DLD1 (cell line): ENCODE measurements around the gene ABTB2.

ENCODE experiments used
- in situ Hi-C: cut with HindIII; loops from 2 replicates; pipeline ENCODE4 v1.10.0; 2017; ENCODE audit warnings: low sequenced_read_pairs

Gene ABTB2

GRCh38 chr11:34267013-34267412 is 90.8 kb downstream of the ABTB2 start:
- in situ Hi-C loops = loop anchor here (10.0 kb wide), 1 partner anchor 82 kb away; no protein-coding TSS in a partner anchor

DNA sequence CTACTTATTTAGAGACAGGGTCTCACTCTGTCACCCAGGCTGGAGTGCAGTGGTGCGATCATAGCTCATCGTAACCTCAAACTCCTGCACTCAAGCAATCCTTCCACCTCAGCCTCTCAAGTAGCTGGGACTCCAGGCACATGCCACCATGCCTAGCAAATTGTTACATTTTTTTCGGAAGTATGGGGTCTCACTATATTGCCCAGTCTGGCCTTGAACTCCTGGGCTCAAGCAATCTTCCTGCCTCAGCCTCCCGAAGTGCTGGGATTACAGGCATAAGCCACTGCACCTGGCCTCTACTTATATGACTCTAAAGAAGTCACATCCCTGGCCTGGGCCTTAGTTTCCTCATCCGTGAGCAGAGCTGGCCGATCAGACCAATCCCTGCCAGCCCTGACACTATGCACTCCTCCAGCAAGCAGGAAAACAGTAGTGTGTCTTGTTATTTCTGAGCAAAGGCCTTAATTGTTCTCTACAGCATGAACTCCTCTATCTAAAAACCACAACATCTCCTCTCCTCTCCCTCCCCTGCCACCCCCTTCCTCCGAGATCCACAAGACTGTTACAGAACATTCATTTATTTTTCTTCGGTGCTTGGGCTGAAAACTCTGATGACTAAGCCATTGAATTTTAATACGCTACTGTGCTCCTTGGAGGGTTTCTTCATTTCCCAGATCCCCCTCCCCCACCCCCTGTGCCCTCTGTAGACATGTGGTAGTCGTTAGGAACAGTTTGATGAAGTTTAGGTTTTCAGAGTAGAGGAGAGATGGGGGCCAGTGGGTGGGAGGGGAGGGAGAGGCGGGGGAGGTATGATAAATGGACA is 91.5 kb downstream of the ABTB2 start:
- in situ Hi-C loops = loop anchor here (10.0 kb wide), 1 partner anchor 82 kb away; no protein-coding TSS in a partner anchor

GRCh38 chr11:34264303-34265110 is 93.3 kb downstream of the ABTB2 start:
- in situ Hi-C loops = loop anchor here (10.0 kb wide), 1 partner anchor 80 kb away; no protein-coding TSS in a partner anchor

- in situ Hi-C loops = loop anchor here (10.0 kb wide), 1 partner anchor 79 kb away; no protein-coding TSS in a partner anchor
These were observed 94.2 kb downstream of the ABTB2 start for GRCh38 chr11:34263441-34264091.

- in situ Hi-C loops = loop anchor here (10.0 kb wide), 1 partner anchor 78 kb away; no protein-coding TSS in a partner anchor
These were observed 95.2 kb downstream of the ABTB2 start for GRCh38 chr11:34262531-34263081.

GRCh38 chr11:34261820-34262219 is 96.0 kb downstream of the ABTB2 start:
- in situ Hi-C loops = loop anchor here (10.0 kb wide), 1 partner anchor 77 kb away; no protein-coding TSS in a partner anchor

DNA sequence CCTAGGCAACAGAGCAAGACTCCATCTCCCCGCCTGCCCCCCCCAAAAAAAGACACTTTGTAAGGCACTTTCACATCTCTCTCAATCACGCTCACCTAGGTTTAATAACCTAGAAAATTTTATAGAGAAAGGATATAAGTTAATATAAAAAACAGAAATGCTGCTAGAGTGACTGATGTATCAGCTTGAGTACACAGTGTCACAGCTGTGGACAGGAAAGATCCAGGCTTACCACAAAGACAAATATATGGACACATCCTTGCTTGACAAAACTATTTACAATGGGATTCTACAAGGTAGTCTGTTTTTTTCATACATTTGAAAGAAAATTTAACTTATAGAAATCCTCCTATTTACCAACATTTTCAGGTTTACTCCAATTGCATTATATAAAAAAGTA is 96.7 kb downstream of the ABTB2 start:
- in situ Hi-C loops = loop anchor here (10.0 kb wide), 1 partner anchor 76 kb away; no protein-coding TSS in a partner anchor

- in situ Hi-C loops = loop anchor here (10.0 kb wide), 1 partner anchor 75 kb away; no protein-coding TSS in a partner anchor
These were observed 97.7 kb downstream of the ABTB2 start for GRCh38 chr11:34260072-34260575.

- in situ Hi-C loops = no loop called here
These were observed 98.7 kb downstream of the ABTB2 start for GRCh38 chr11:34259087-34259486.

DNA sequence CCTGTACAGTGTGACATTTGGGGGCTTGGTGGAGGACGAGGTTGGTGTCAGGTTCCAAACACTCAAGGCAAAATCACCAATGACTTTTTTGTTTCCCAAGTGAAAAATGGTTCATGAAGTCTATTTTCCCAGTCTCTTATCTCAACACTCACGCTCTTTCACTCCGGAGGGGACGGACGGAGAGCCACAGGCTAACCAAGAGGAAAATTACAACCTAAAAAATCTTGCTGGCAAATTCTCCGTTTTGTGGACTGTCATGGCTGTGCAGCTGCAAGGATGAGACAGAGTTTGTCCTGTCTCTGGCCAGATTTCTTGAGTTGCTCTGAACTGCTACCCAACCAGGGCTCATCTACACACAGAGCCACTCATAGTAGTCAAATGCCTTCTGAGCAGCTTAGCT is 101.2 kb downstream of the ABTB2 start:
- in situ Hi-C loops = no loop called here

- in situ Hi-C loops = no loop called here
These were observed 101.7 kb downstream of the ABTB2 start for GRCh38 chr11:34256150-34256549.

DNA sequence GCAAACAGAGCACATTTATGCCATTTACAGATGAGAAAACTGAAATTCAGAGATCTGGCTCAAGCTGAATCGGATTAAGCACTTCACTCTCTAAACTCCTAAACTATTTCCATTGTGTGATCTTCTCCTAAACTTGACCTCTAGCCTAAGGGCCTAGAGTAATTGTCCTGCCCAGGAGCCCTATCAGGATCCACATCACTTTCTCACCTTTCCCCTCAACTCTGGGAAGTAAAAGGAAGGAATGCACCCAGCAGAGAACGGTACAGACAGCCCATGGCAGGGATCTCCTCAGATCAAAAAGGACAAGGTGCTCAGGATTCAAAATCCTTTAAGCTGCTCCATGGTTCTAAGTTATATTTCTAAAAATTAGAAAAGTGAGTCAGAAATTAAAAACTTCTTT is 102.7 kb downstream of the ABTB2 start:
- in situ Hi-C loops = no loop called here

DNA sequence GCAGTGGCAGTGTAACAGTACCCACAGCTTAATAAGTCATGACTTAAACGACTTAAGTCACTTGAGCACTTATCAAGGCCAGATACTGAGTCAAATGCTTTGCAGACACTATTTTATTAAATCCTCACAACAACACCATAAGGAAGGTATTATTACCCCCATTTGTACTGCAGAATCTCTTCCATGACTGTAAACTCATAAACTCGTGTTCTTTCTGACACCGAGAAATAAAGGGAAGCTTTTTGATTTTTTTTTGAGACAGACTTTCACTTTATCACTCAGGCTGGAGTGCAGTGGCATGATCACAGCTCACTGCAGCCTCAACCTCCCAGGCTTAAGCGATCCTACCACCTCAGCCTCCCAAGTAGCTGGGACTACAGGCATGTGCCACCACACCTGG is 103.8 kb downstream of the ABTB2 start:
- in situ Hi-C loops = loop anchor here (5.0 kb wide), 2 partner anchors 98 to 107 kb away; no protein-coding TSS in a partner anchor

DNA sequence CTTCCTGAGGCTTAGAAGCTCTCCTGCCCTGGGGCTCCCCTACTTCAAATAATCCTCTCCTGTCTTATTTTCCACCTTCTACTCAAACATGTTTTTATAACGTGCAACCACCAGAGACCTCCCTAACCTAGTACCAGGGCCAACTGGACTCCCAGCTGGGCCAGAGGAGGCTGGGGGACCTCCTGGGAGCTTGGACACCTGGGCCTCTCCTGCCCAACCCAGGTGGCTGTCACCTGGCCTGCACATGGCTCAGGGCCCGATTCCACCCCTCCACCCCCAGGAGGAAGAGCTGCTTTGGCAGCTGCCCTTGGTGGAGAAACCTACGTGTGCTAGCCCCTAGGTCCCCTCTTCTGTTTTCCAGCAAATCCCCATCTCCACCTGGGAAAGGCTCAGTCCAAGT is 105.2 kb downstream of the ABTB2 start:
- in situ Hi-C loops = loop anchor here (5.0 kb wide), 2 partner anchors 100 to 105 kb away; no protein-coding TSS in a partner anchor

GRCh38 chr11:34252015-34252414 is 105.8 kb downstream of the ABTB2 start:
- in situ Hi-C loops = loop anchor here (5.0 kb wide), 2 partner anchors 100 to 105 kb away; no protein-coding TSS in a partner anchor

- in situ Hi-C loops = loop anchor here (5.0 kb wide), 2 partner anchors 101 to 104 kb away; no protein-coding TSS in a partner anchor
These were observed 106.2 kb downstream of the ABTB2 start for GRCh38 chr11:34251589-34251980.

DNA sequence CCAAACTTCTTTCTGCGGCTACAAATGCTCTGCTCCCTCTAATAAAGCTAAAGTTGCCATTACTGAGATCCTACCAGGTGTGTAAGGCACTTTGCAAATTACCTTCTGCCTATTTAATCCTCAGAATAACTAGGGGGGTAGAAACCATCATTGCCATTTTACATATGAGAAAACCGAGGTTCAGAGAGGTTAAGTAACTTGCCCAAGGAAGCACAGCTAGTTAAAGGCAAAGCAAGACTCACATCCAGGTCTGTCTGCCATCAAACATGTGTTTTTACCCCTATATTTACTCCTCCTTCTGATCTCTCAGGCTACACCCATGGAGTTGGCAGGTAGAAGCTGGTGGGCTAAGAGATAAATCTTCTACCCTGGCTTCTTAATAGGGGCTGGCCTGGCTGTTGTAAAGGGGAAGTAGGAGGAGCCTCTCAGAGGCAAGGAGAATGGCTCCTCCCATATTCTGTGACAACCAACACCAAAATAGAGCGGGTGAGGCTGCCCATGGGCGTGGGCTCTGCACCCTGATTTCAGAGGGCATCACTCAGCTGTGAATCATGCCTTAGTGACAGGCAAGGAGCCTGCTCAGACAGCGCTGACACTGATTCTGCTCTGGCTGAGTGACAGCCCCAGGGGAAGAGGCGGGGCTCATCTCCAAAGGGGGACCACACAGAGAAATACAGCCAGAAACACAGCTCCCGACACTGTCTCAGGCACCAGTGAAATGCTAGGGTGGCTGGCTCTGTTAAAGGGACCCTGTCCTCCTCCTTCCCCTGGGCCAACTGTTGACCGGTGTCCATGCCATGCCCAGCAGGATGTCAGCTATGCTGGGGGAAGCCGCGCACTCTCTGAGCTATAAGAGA is 106.8 kb downstream of the ABTB2 start:
- in situ Hi-C loops = loop anchor here (5.0 kb wide), 2 partner anchors 101 to 104 kb away; no protein-coding TSS in a partner anchor

DNA sequence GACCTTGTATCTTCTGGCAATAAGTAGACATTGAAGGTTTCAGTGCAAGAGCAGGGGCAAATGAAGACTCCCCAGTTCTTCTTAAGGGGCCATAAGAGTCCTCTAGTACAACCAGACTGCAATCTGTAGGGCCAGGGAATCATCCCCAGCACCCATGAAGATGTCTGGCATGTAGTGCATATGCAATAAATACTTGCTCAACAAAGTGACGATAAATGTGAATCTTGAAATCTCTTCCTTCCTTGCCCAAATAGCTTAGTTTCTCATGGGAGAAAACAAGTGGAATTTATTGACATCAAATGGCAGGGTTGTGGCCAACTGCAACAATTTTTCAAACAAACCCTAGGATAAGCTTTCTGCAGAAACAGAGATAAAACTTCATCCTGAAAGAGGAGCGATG is 107.6 kb downstream of the ABTB2 start:
- in situ Hi-C loops = loop anchor here (5.0 kb wide), 2 partner anchors 102 to 103 kb away; no protein-coding TSS in a partner anchor

- in situ Hi-C loops = no loop called here
These were observed 108.4 kb downstream of the ABTB2 start for GRCh38 chr11:34249439-34249838.
